Measurements from ENCODE around the gene BBS9.

BBS9 gene

GRCh38 chr7:33646166-33646565 is 516.8 kb downstream of the BBS9 start:
- no peak for DNase-seq (ENCODE audit: low read depth, low spot score)

DNA sequence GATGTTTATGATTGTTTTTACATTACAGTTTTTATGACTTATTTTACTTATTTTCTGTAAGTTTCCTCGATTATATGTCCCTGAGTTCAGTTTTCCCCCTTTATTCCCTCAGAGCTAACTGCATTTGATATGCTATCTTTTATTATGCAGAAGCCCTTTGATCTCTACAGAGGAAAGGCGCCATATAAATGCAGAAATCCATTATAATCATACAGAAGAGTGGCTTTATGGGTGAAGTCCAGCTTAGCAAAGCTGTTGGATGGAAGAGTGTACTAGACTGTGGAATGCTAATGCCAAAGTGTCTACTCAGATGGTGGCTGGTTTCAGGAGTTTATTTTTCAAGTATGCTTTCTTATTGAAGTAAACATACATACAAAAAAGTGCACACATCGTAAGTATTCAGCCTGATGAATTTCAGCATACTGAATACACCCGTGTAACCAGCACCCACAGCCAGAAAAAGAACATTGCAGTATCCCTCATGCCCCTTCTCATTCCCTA is 517.6 kb downstream of the BBS9 start:
- no peak for DNase-seq (ENCODE audit: low read depth, low spot score)

- no peak for DNase-seq (ENCODE audit: low read depth, low spot score)
These were observed 520.4 kb downstream of the BBS9 start for GRCh38 chr7:33649476-33650441.

GRCh38 chr7:33650828-33651227 is 521.5 kb downstream of the BBS9 start:
- DNase-seq (ENCODE audit: low read depth, low spot score) = no peak

DNA sequence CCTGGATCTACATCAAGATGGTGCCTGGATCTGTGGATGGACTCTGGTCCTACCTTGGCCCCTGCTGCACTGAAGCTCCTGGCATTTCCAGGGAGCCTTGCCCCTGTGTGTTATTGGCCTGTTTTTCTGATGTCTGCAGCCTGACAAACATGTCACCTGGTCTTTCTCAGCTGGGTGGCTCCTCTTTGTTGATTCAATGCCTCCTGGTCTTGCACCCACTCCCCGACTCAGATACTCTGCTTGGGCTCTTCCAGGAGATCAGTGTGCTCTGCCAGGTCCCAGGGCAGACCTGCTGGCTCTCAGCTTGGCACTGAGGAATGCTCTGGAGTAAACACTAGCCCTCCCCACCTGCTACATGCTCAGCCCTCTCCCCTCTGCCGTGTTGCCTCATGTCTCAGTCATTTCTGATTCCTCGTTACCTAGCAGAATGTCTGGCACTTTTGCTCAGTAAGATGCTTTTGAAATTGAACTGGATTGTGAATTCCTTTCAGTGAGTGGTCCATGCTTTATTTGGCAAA is 522.7 kb downstream of the BBS9 start:
- DNase-seq (ENCODE audit: low read depth, low spot score) = no peak

- no peak for DNase-seq (ENCODE audit: low read depth, low spot score)
These were observed 525.3 kb downstream of the BBS9 start for GRCh38 chr7:33654676-33655075.

All from smooth muscle cell of the brain vasculature (primary cell).